ENCODE results near the gene LIN37. TPM values are rescaled to one million over a fixed set of nuclear protein-coding genes. Genes with fewer than 3 reads are reported as not detected.

The LIN37 gene
- total and polyA plus RNA-seq, 9 of the 15 experiments (the other 6 are each of a cell fraction or from before 2014, with no cell fraction given) = 1.2 to 12.5 (median 8.6) TPM

DNA sequence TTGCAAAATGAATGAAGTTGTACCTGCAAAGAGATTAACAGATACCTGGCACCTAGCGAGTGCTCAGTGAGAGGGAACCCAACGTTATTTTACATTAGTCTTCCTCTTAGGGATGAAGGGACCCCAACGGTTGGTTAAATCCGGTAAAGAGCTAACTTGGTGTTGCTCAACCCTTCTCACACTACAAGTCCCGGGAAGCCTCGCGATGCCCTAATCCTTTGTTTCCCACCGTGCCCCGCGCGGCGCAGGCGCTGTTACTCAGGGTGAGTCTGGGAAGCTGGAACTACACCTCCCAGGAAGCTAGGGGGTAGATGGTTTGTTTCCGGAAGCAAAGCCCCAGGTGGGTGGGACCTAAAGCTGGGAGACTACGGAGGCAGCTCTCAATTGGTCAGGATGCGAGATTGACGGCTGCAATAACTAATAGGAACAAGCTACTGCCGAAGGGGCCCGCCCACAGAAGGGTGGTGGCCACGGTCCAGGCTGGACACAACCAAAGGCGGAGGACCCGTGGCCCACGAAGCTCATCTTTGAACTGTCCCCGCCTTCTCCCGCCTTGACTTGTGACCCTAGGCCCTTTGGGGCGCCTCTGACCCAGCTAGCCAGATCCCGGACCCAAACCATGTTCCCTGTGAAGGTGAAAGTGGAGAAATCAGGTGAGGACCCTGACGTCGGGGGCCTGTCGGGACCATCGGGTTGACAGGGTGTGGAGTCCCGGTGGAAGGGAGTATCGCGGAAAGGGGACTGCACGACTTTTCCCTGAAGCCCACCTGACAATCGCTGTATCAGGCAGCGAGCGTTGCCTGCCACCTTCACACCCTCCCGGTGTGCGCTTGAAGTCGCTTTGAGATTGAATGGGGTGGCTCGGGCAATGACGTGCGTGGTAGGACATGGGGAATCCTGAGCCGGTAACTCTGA is at the start of gene LIN37 (continued):
- TF ChIP-seq, protein P1, sequence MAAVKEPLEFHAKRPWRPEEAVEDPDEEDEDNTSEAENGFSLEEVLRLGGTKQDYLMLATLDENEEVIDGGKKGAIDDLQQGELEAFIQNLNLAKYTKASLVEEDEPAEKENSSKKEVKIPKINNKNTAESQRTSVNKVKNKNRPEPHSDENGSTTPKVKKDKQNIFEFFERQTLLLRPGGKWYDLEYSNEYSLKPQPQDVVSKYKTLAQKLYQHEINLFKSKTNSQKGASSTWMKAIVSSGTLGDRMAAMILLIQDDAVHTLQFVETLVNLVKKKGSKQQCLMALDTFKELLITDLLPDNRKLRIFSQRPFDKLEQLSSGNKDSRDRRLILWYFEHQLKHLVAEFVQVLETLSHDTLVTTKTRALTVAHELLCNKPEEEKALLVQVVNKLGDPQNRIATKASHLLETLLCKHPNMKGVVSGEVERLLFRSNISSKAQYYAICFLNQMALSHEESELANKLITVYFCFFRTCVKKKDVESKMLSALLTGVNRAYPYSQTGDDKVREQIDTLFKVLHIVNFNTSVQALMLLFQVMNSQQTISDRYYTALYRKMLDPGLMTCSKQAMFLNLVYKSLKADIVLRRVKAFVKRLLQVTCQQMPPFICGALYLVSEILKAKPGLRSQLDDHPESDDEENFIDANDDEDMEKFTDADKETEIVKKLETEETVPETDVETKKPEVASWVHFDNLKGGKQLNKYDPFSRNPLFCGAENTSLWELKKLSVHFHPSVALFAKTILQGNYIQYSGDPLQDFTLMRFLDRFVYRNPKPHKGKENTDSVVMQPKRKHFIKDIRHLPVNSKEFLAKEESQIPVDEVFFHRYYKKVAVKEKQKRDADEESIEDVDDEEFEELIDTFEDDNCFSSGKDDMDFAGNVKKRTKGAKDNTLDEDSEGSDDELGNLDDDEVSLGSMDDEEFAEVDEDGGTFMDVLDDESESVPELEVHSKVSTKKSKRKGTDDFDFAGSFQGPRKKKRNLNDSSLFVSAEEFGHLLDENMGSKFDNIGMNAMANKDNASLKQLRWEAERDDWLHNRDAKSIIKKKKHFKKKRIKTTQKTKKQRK (IDR thresholded peaks at IDR 0.05; ENCODE audit: borderline replicate concordance, low read depth, low read length) = peak; percentile 82
- TF ChIP-seq ETV1 (tag; conservative IDR thresholded peaks at IDR 0.05; ENCODE audit: low read depth) (peak; percentile 57; the same call in 1 of the 2 replicates), ETS1 (conservative IDR thresholded peaks at IDR 0.05; ENCODE audit: control insufficient read depth, low read depth, low read length) (peak; percentile 98), ATF1 (CRISPR knock-in tag; IDR thresholded peaks at IDR 0.05) (no peak), ATF1 (tag; IDR thresholded peaks at IDR 0.05) (peak; percentile 93), ATF2 (CRISPR knock-in tag; IDR thresholded peaks at IDR 0.05) (no peak), CXXC5 (CRISPR knock-in tag; IDR thresholded peaks at IDR 0.05) (peak; percentile 37; the same call in 1 of the 2 replicates), NFYB (IDR thresholded peaks at IDR 0.05; ENCODE audit: extremely low read depth, insufficient read length) (peak; percentile 77), CREM (IDR thresholded peaks at IDR 0.05; ENCODE audit: low read depth) (peak; percentile 89), ZNF143 (CRISPR knock-in tag; IDR thresholded peaks at IDR 0.05) (peak; percentile 96), POLR2B (IDR thresholded peaks at IDR 0.05; ENCODE audit: low read depth, partially characterized antibody) (peak; percentile 76), MIER1 (IDR thresholded peaks at IDR 0.05; ENCODE audit: low read depth) (no peak), NFIX (CRISPR knock-in tag; IDR thresholded peaks at IDR 0.05; ENCODE audit: low read depth) (no peak), BCOR (IDR thresholded peaks at IDR 0.05) (no peak), ZBTB17 (CRISPR knock-in tag; IDR thresholded peaks at IDR 0.05) (0 out of 2 replicates have a peak, but pooled peaks have one; percentile 24), ZBTB7A (IDR thresholded peaks at IDR 0.05; ENCODE audit: borderline replicate concordance, control insufficient read depth, low read depth, low read length) (peak; percentile 49; the same call in 1 of the 2 replicates), KDM2B (CRISPR knock-in tag; IDR thresholded peaks at IDR 0.05) (no peak), OTX1 (CRISPR knock-in tag; IDR thresholded peaks at IDR 0.05) (no peak), POU5F1 (IDR thresholded peaks at IDR 0.05; ENCODE audit: borderline replicate concordance, low read depth, low read length, partially characterized antibody) (peak; percentile 84), HDAC3 (IDR thresholded peaks at IDR 0.05; ENCODE audit: borderline replicate concordance, partially characterized antibody) (no peak)
- TF ChIP-seq, protein P2, sequence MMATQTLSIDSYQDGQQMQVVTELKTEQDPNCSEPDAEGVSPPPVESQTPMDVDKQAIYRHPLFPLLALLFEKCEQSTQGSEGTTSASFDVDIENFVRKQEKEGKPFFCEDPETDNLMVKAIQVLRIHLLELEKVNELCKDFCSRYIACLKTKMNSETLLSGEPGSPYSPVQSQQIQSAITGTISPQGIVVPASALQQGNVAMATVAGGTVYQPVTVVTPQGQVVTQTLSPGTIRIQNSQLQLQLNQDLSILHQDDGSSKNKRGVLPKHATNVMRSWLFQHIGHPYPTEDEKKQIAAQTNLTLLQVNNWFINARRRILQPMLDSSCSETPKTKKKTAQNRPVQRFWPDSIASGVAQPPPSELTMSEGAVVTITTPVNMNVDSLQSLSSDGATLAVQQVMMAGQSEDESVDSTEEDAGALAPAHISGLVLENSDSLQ (IDR thresholded peaks at IDR 0.05) = peak; percentile 100

All from K562 (cell line).